ENCODE data around the gene TRMT10B.
A peak's percentile ranks its signal among the peaks of the same experiment; 100 is the strongest.

TRMT10B gene

GRCh38 chr9:37753489-37754190, at the start of gene TRMT10B:
Gene TRMT10B (plus strand): TSS chr9:37753805. CDS start chr9:37761932, 8,127 bp downstream.
- DNase-seq (ENCODE audit: low read depth in 2 of 2) = peak; percentile 18 to 37

- no peak for DNase-seq (ENCODE audit: low read depth in 2 of 2)
These were observed 47.8 kb upstream of the TRMT10B start for GRCh38 chr9:37705787-37706186.

GRCh38 chr9:37706290-37706689, 47.3 kb upstream of the TRMT10B start:
- peak in 1 of 2 experiments; percentile 10 for DNase-seq (ENCODE audit: low read depth in 2 of 2)

GRCh38 chr9:37707748-37708147, 45.9 kb upstream of the TRMT10B start:
- DNase-seq (ENCODE audit: low read depth in 2 of 2) = no peak

- no peak for DNase-seq (ENCODE audit: low read depth in 2 of 2)
These were observed 43.6 kb upstream of the TRMT10B start for GRCh38 chr9:37710046-37710445.

GRCh38 chr9:37715260-37715659, 38.3 kb upstream of the TRMT10B start:
- DNase-seq (ENCODE audit: low read depth in 2 of 2) = no peak

GRCh38 chr9:37715991-37716505, 37.6 kb upstream of the TRMT10B start:
- DNase-seq (ENCODE audit: low read depth in 2 of 2) = no peak

- no peak for DNase-seq (ENCODE audit: low read depth in 2 of 2)
These were observed 34.1 kb upstream of the TRMT10B start for GRCh38 chr9:37719526-37719925.

GRCh38 chr9:37727013-37727412, 26.6 kb upstream of the TRMT10B start:
- DNase-seq (ENCODE audit: low read depth in 2 of 2) = no peak

GRCh38 chr9:37729499-37729898, 24.1 kb upstream of the TRMT10B start:
- DNase-seq (ENCODE audit: low read depth in 2 of 2) = no peak

GRCh38 chr9:37730256-37730655, 23.3 kb upstream of the TRMT10B start:
- DNase-seq (ENCODE audit: low read depth in 2 of 2) = no peak

- DNase-seq (ENCODE audit: low read depth in 2 of 2) = no peak
These were observed 22.8 kb upstream of the TRMT10B start for GRCh38 chr9:37730839-37731238.

- DNase-seq (ENCODE audit: low read depth in 2 of 2) = no peak
These were observed 21.4 kb upstream of the TRMT10B start for GRCh38 chr9:37732086-37732741.

GRCh38 chr9:37732952-37733351, 20.7 kb upstream of the TRMT10B start:
- no peak for DNase-seq (ENCODE audit: low read depth in 2 of 2)

GRCh38 chr9:37739222-37739621, 14.4 kb upstream of the TRMT10B start:
- no peak for DNase-seq (ENCODE audit: low read depth in 2 of 2)

- DNase-seq (ENCODE audit: low read depth in 2 of 2) = no peak
These were observed 13.5 kb upstream of the TRMT10B start for GRCh38 chr9:37740128-37740527.

GRCh38 chr9:37740631-37741328, 12.8 kb upstream of the TRMT10B start:
- DNase-seq (ENCODE audit: low read depth in 2 of 2) = no peak

GRCh38 chr9:37745970-37746369, 7.6 kb upstream of the TRMT10B start:
- no peak for DNase-seq (ENCODE audit: low read depth in 2 of 2)

- DNase-seq (ENCODE audit: low read depth in 2 of 2) = no peak
These were observed 6.9 kb upstream of the TRMT10B start for GRCh38 chr9:37746448-37747270.

- DNase-seq (ENCODE audit: low read depth in 2 of 2) = peak in 1 of 2 experiments; percentile 14
These were observed 6.3 kb upstream of the TRMT10B start for GRCh38 chr9:37747271-37747753.

- DNase-seq (ENCODE audit: low read depth in 2 of 2) = no peak
These were observed 4.5 kb upstream of the TRMT10B start for GRCh38 chr9:37749129-37749528.

- DNase-seq (ENCODE audit: low read depth in 2 of 2) = no peak
These were observed 2.4 kb upstream of the TRMT10B start for GRCh38 chr9:37751186-37751585.

Data from fibroblast of skin of left biceps (primary cell).